Effector memory CD4-positive, alpha-beta T cell (primary cell): ENCODE measurements around the gene HDGFL2.
"Not testable (repeated sequence)": the region's sequence is repeated elsewhere in the genome, so short reads cannot be mapped to it uniquely, and the experiment has no call there.

Source experiments
- DNase-seq, 3 donors: peaks; one replicate each; pipeline ENCODE4 v3.0.0-alpha.2; 2020
- H3K27ac ChIP-seq: 2 replicates; pipeline ENCODE4 v1.7.0; 2013; ENCODE audit warnings: mild to moderate bottlenecking, low read length, moderate library complexity; ENCODE audit not compliant: insufficient read depth, poor library complexity, severe bottlenecking
- H3K27me3 ChIP-seq: replicated peaks from 2 replicates; pipeline ENCODE4 v1.7.0; 2013; ENCODE audit warnings: mild to moderate bottlenecking, low read length; ENCODE audit not compliant: insufficient read depth, control insufficient read depth, poor library complexity, severe bottlenecking
- H3K36me3 ChIP-seq: 2 replicates; pipeline ENCODE4 v1.7.0; 2013; ENCODE audit warnings: mild to moderate bottlenecking, low read length, moderate library complexity; ENCODE audit not compliant: control insufficient read depth, insufficient read depth
- H3K4me1 ChIP-seq: 2 replicates; pipeline ENCODE4 v1.7.0; 2013; ENCODE audit warnings: low read length, mild to moderate bottlenecking; ENCODE audit not compliant: control insufficient read depth, insufficient read depth, poor library complexity, severe bottlenecking
- H3K4me3 ChIP-seq: 2 replicates; pipeline ENCODE4 v1.7.0; 2013; ENCODE audit warnings: low read length, low read depth, mild to moderate bottlenecking; ENCODE audit not compliant: insufficient read depth, poor library complexity, severe bottlenecking
- H3K9me3 ChIP-seq: 2 replicates; pipeline ENCODE4 v1.7.0; 2013; ENCODE audit warnings: mild to moderate bottlenecking, low read length, moderate library complexity; ENCODE audit not compliant: control insufficient read depth

HDGFL2 gene

DNA sequence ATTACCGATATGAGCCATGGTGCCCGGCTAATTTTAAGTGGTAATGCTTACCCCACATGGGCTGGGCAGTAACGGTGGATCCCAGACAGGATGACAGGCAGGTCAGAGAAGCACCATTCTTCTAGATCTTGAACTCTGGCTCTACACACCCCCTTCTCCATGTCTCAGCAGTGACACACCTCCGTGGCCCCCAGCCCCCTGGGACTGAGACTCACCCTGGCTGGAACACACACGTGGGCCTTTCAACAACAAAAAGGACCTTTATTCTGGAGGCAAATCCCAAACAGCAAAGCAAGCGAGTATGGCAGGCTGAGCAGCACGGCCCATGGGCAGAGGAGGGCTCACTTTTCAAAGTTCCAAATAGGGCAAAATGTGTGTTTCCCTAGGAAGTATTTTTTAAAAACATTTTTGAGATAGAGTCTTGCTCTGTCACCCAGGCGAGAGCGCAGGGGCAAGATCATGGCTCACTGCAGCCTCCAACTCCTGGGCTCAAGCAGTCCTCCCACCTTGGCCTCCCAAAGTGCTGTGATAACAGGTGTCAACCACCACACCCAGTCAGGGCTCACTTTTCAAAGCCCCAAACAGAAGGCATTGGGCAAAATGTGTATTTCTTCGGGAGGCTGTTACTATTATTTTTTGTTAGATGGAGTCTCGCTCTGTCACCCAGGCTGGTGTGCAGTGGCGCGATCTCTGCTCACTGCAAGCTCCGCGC lies 50.4 kb downstream of the HDGFL2 start:
- H3K4me1 ChIP-seq = no peaks in the 10 kb centered on the region
- H3K9me3 ChIP-seq = no peaks in the 10 kb centered on the region
- no peak overlapping the region for H3K4me3 ChIP-seq
- DNase-seq = no peak
- no peaks in the 10 kb centered on the region for H3K27me3 ChIP-seq
- no peak overlapping the region for H3K27ac ChIP-seq
- no peaks in the 10 kb centered on the region for H3K36me3 ChIP-seq

DNA sequence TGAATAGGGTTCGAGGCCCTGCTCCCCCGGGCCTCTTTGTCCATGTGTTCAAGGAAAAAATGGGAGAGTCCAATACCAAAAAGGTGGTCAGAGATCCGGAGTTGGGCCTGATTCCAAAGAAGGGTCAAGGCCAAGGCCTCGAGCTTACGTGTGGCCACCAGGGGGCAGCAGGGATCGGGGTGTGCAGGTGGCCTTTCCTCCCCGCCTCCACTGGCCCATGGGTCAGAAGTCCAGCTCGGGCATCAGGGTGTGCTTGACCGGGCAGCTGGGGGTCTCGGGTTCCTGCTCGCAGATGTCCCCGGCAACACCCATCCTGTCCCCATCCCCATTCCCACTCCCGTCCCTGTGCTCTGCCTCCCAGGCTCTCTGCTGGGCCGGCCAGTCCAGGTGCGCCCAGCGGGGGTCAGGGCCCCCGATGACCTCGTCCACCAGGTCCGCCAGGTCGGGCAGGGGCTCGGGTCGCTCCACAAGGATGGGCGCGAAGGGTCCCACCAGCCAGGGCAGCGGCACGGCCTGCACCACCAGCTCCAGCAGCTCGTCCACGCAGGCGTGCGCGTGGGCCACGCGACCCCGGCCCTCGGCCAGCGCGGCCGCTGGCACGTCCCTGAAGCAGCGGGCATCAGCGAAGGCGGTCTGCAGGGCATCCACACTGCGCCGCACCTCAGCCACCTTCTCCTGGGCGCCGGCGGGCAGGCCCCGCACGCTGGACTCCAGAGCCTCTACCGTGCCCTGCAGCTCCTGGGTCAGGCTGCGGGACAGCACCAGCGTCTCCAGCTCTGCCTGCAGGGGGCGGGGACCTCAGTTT lies 51.4 kb downstream of the HDGFL2 start:
- H3K4me1 ChIP-seq = no peaks in the 10 kb centered on the region
- no peaks in the 10 kb centered on the region for H3K27me3 ChIP-seq
- DNase-seq = no peak
- no peak overlapping the region for H3K27ac ChIP-seq
- H3K9me3 ChIP-seq = no peaks in the 10 kb centered on the region
- H3K36me3 ChIP-seq = no peaks in the 10 kb centered on the region
- H3K4me3 ChIP-seq = no peak overlapping the region

DNA sequence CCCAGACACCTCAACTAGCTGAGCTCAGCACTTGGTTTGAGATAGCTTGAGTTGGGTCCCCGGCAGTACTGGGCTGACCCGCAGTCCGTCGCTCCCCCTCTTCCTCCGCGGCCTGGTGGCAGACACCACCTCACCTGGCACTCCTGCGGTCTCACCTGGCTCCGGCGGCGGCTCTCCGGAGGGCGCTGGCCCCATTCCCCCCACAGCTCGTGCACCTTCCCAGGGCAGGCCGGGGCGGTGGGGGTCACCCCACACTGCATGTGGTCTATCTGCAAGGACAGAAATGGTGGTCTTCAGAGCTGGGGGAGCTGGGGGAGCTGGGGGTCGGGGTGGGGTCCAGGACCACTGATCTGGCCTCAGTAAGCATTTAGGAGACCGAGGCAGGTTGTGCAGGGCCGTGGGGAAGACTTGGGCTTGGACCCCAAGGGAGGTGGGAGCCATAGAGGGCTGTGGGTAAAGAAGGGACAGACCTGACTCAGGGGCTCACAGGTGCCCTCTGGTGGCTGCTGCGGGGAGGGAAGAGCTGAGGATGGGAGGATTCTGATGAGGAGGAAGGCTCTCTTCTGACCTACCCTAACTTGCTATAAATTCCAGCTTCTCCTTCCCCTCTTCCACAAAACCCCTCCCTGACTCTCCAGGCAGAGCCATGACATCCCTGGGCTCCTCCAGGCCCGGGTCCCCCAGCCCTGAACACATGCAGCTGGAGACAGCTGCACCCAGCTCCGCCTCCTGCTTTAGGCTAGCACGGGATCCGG lies 52.9 kb downstream of the HDGFL2 start:
- Histone ChIP-seq H3K4me3 (no peak overlapping the region), H3K27ac (no peak overlapping the region), H3K36me3 (no peaks in the 10 kb centered on the region), H3K27me3 (no peaks in the 10 kb centered on the region), H3K9me3 (no peaks in the 10 kb centered on the region), H3K4me1 (no peaks in the 10 kb centered on the region)
- peak; percentile 21 to 45 (median 34) for DNase-seq

DNA sequence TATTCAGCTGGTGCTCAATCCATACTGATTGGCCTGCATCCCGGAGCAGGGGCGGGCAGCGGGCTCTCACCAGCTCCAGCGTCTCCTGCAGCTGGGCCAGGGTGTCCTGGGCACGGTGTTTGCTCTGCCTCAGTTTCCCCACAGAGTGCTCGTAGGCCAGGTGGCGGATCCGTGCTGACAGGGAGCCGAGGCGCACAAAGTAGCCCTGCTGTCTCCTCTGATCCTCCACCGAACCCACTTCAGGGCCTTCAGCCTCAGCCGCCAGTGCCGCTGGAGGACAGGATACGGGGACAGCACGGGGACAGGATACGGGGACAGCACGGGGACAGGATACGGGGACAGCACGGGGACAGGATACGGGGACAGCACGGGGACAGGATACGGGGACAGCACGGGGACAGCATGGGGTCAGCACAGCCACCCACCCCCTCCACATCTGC lies 53.5 kb downstream of the HDGFL2 start:
- Histone ChIP-seq H3K27me3 (no peaks in the 10 kb centered on the region), H3K9me3 (no peaks in the 10 kb centered on the region), H3K27ac (no peak overlapping the region), H3K36me3 (no peaks in the 10 kb centered on the region), H3K4me1 (no peaks in the 10 kb centered on the region), H3K4me3 (no peak overlapping the region)
- DNase-seq = no peak

DNA sequence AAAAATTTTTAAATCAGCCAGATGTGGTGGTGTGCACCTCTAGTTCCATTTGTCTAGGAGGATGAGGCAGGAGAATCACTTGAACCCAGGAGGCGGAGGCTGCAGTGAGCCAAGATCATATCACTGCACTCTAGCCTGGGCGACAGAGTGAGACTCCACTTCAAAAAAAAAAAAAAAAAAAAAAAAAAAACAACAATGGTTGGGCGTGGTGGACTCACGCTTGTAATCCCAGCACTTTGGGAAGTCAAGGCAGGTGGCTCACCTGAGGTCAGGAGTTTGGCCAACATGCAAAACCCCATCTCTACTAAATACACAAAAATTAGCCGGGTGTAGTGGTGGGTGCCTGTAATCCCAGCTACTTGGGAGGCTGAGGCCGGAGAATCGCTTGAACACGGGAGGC lies 55.3 kb downstream of the HDGFL2 start:
- DNase-seq, H3K4me3 ChIP-seq, H3K9me3 ChIP-seq, H3K27ac ChIP-seq, H3K4me1 ChIP-seq, H3K36me3 ChIP-seq, H3K27me3 ChIP-seq: not testable (repeated sequence)

DNA sequence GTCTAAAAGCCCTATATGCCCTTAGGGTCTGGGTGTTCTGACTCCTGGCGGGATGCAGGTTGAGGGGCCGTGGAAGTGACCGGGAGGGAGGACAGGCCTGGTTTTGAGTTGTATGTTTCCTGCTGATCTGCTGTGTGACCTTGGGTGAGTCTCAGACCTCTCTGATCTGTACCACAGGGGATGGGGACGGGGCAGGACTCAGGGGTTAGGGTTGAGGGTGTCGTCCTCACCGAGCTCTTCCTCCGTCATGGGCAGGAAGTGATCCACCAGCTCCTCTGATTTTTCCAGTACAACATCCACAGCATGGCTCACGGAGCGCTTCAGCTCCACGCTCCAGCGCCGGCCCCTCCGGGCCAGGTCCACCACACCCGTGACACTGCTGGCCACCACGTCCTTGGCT lies 56.7 kb downstream of the HDGFL2 start:
- no peak for DNase-seq
- Histone ChIP-seq H3K4me1 (no peaks in the 10 kb centered on the region), H3K4me3 (no peak overlapping the region), H3K36me3 (no peaks in the 10 kb centered on the region), H3K27ac (no peak overlapping the region), H3K9me3 (no peaks in the 10 kb centered on the region), H3K27me3 (no peaks in the 10 kb centered on the region)

DNA sequence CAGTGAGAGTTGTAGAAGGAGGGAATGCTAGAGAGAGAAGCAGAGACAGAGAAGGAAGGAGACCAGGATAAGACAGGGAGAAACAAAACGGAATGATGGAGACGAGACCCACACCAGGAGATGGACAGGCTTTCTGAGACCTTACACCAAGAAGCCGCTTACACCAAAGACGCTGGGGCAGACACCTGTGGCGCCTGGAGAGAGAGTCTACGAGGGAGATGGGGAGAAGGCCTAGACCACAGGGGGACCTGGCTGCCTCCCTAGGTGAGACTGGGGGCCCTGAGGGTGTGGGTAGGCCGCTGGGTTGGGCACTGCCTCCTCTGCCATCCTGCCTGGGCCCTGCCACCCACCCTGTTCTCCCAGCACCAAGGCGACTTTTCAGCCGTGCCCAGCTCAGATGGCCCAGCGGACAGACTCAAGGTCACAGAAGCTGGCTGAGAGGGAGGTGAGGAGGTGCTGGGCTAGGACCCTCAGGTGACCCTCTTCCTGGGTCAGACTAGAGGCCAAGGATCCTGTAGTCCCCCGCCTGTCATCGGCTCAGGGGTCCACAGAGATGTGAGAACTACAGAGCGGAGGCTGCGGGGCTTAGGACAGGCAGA lies 57.9 kb downstream of the HDGFL2 start:
- Histone ChIP-seq H3K4me1 (peaks cover 2% of the 10 kb centered on the region), H3K36me3 (no peaks in the 10 kb centered on the region), H3K4me3 (no peak overlapping the region), H3K27me3 (no peaks in the 10 kb centered on the region), H3K27ac (no peak overlapping the region), H3K9me3 (no peaks in the 10 kb centered on the region)
- DNase-seq = no peak

DNA sequence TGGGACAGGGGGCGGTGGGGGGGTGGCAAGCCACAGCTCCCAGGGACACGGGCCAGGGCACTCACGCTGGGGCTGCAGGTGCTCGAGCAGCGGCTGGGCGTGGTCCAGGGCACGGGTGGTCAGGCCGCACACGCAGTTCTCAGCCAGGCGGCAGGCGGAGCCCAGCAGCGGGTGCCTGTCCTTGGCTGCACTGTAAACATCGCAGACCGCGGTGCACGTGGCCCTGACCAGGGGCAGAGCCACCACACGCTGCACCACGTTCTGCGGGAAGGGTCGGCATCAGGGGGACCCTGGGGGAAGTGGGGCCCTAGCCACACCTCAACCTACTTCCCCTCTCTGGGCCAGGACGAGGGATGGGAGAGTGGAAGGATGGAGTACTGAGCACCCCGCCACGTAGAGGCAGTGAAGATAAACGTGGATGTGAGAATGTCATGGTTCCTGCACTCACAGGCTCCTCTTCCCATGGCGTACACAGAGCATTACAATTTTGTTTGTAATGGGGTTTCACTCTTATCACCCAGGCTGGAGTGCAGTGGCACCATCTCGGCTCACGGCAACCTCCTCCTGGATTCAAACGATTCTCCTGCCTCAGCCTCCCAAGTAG lies 59.6 kb downstream of the HDGFL2 start:
- Histone ChIP-seq H3K36me3 (no peaks in the 10 kb centered on the region), H3K4me1 (peaks cover 4% of the 10 kb centered on the region), H3K27ac (no peak overlapping the region), H3K9me3 (no peaks in the 10 kb centered on the region), H3K4me3 (no peak overlapping the region), H3K27me3 (no peaks in the 10 kb centered on the region)
- DNase-seq = no peak

DNA sequence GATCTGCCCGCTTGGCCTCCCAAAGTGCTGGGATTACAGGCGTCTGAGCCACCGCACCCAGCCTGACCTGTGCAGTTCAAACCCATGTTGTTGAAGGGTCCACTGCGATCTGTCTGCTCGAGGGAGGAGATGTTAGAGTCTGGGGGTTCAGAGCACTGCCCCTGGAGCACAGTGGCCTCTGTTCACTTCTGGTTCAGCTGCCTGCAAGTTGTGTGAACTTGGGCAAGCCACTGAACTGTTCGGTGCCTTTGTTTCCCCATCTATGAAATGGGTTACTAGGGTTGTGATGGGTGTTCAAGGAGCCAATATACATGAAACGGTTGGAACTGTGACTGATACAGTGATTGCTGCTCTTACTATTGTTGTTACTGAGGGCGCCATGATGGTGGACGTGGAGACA lies 61.2 kb downstream of the HDGFL2 start:
- no peaks in the 10 kb centered on the region for H3K27me3 ChIP-seq
- no peaks in the 10 kb centered on the region for H3K36me3 ChIP-seq
- peaks cover 4% of the 10 kb centered on the region for H3K4me1 ChIP-seq
- no peaks in the 10 kb centered on the region for H3K9me3 ChIP-seq
- H3K27ac ChIP-seq = no peak overlapping the region
- H3K4me3 ChIP-seq = no peak overlapping the region
- no peak for DNase-seq
